Keratinocyte (primary cell): ENCODE measurements around the gene GALR1. TPM values are rescaled to one million over a fixed set of nuclear protein-coding genes. Genes with fewer than 3 reads are reported as not detected.

Experiments used
- DNase-seq: peaks from one replicate; pipeline ENCODE4 v3.0.0-alpha.2; 2011; ENCODE audit warnings: low read depth, missing footprints, low spot score
- FAIRE-seq: peaks from 2 replicates; lab custom pipeline; 2011; peaks lifted over from hg19 to GRCh38; lab: Jason Lieb, UNC
- H2AFZ ChIP-seq: 2 replicates; pipeline ENCODE4 v1.6.0; 2012; ENCODE audit warnings: low read length, control low read depth, inconsistent platforms; ENCODE audit not compliant: control insufficient read depth
- H3K27ac ChIP-seq: 2 replicates; pipeline ENCODE4 v1.5.1; 2011; ENCODE audit warnings: low read length; ENCODE audit not compliant: control insufficient read depth, insufficient read depth
- H3K27me3 ChIP-seq: 3 replicates; pipeline ENCODE4 v1.6.0; 2011; ENCODE audit warnings: low read length; ENCODE audit not compliant: control insufficient read depth, insufficient read depth; ENCODE audit errors: extremely low read depth
- H3K36me3 ChIP-seq, 2 experiments: 2 replicates in 1 of 2; 3 replicates in 1 of 2; pipeline ENCODE4 v1.5.1; 2011; ENCODE audit warnings: low read length in 2 of 2, mild to moderate bottlenecking in 1 of 2; ENCODE audit not compliant: control insufficient read depth in 2 of 2, insufficient read depth in 2 of 2; ENCODE audit errors: extremely low read depth in 1 of 2
- H3K4me1 ChIP-seq: 3 replicates; pipeline ENCODE4 v1.5.1; 2011; ENCODE audit warnings: low read length; ENCODE audit not compliant: control insufficient read depth, insufficient read depth; ENCODE audit errors: extremely low read depth
- H3K4me2 ChIP-seq: 3 replicates; pipeline ENCODE4 v1.6.0; 2011; ENCODE audit warnings: low read depth, low read length; ENCODE audit not compliant: control insufficient read depth, insufficient read depth; ENCODE audit errors: extremely low read depth
- H3K4me3 ChIP-seq, 3 experiments: fragments of 200-600 bp in 1 of 3; sonication (generic) in 1 of 3; 2 replicates in 2 of 3; 3 replicates in 1 of 3; pipeline ENCODE4 v1.5.1; 2011 to 2016; ENCODE audit warnings: low read length in 3 of 3, mild to moderate bottlenecking in 3 of 3, control low read depth in 2 of 3, inconsistent platforms in 1 of 3, low read depth in 1 of 3, mixed read lengths in 1 of 3, mixed run types in 1 of 3, moderate library complexity in 1 of 3; ENCODE audit not compliant: control insufficient read depth in 2 of 3, insufficient read depth in 2 of 3; ENCODE audit errors: extremely low read depth in 1 of 3
- H3K79me2 ChIP-seq: 2 replicates; pipeline ENCODE4 v1.6.0; 2012; ENCODE audit warnings: low read length; ENCODE audit not compliant: control insufficient read depth, insufficient read depth
- H3K9ac ChIP-seq: 3 replicates; pipeline ENCODE4 v1.6.0; 2011; ENCODE audit warnings: low read length; ENCODE audit not compliant: control insufficient read depth, insufficient read depth; ENCODE audit errors: extremely low read depth
- H3K9me1 ChIP-seq: 3 replicates; pipeline ENCODE4 v1.6.0; 2011; ENCODE audit warnings: low read length; ENCODE audit not compliant: control insufficient read depth, insufficient read depth; ENCODE audit errors: extremely low read depth
- H3K9me3 ChIP-seq: 2 replicates; pipeline ENCODE4 v1.5.1; 2012; ENCODE audit warnings: low read depth, low read length; ENCODE audit not compliant: control insufficient read depth
- H4K20me1 ChIP-seq: 3 replicates; pipeline ENCODE4 v1.6.0; 2011; ENCODE audit warnings: low read length; ENCODE audit not compliant: control insufficient read depth, insufficient read depth; ENCODE audit errors: extremely low read depth
- EZH2 ChIP-seq: IDR thresholded peaks from one replicate; pipeline ENCODE4 v1.6.1; 2012; ENCODE audit warnings: inconsistent platforms, mild to moderate bottlenecking, low read length, moderate library complexity
- dilution Hi-C: fragments of 300-500 bp; cut with MboI; formaldehyde crosslinking; loops from one replicate; pipeline ENCODE4 v1.7.0; 2020; ENCODE audit warnings: low sequenced_read_pairs; ENCODE audit not compliant: extremely low pct_ligation_motif_present
- polyA plus RNA-seq, 5 experiments: library from polyadenylated mRNA; depleted of rRNA in 3 of 5; stranded (reverse) in 3 of 5; stranded (forward) in 1 of 5; unstranded in 1 of 5; fragments of >200 nt; gene quantifications; 1 replicate in 1 of 5; 2 replicates in 3 of 5; 3 replicates in 1 of 5; pipeline versions ENCODE4 v1.2.1 to v1.2.3, GENCODE V29; 2011 to 2012; ENCODE audit warnings: missing spikeins in 2 of 5, low read depth in 1 of 5, low replicate concordance in 1 of 5
- TF ChIP-seq, protein P1 (sequence below), 3 experiments: IDR thresholded peaks in 1 of 3; conservative IDR thresholded peaks in 1 of 3; optimal IDR thresholded peaks in 1 of 3; 2 replicates in 2 of 3; 3 replicates in 1 of 3; pipeline versions ENCODE3 to v1.5.1; 2011; ENCODE audit warnings: low read length in 3 of 3, mild to moderate bottlenecking in 3 of 3, moderate library complexity in 2 of 3, control low read depth in 1 of 3, inconsistent platforms in 1 of 3; ENCODE audit not compliant: insufficient read depth in 2 of 3; ENCODE audit errors: extremely low read depth in 1 of 3

GALR1 gene
- polyA plus RNA-seq, 1 donor (not counting 4 experiments of a cell fraction or from before 2014, with no cell fraction given) = not detected

DNA sequence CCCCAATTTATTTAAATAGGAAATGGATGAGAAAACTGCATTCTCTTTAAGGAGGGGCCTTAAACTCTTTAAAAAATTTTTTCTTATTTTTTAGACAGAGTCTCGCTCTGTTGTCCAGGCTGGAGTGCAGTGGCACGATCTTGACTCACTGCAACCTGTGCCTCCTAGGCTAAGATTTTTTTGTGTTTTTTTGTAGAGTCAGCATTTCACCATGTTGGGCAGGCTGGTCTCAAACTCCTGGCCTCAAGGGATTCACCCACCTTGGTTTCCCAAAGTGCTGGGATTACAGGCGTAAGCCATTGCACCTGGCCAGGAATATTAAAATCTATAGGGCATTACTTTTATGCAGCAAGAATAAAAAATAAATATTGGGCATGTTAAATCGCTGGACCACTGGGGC lies 56.0 kb downstream of the GALR1 start:
- dilution Hi-C loops = no loop called here
- Histone ChIP-seq H3K36me3 (no peaks in the 10 kb centered on the region), H3K4me1 (no peaks in the 10 kb centered on the region), H3K27me3 (no peaks in the 10 kb centered on the region), H3K4me3 (no peak overlapping the region), H3K79me2 (no peaks in the 10 kb centered on the region), H3K9me1 (no peaks in the 10 kb centered on the region), H3K9ac (no peak overlapping the region), H4K20me1 (no peaks in the 10 kb centered on the region), H3K27ac (no peak overlapping the region), H3K4me2 (no peak overlapping the region), H2AFZ (no peak overlapping the region), H3K9me3 (no peaks in the 10 kb centered on the region)
- FAIRE-seq (no peak), DNase-seq (no peak)
- TF ChIP-seq, protein P1, sequence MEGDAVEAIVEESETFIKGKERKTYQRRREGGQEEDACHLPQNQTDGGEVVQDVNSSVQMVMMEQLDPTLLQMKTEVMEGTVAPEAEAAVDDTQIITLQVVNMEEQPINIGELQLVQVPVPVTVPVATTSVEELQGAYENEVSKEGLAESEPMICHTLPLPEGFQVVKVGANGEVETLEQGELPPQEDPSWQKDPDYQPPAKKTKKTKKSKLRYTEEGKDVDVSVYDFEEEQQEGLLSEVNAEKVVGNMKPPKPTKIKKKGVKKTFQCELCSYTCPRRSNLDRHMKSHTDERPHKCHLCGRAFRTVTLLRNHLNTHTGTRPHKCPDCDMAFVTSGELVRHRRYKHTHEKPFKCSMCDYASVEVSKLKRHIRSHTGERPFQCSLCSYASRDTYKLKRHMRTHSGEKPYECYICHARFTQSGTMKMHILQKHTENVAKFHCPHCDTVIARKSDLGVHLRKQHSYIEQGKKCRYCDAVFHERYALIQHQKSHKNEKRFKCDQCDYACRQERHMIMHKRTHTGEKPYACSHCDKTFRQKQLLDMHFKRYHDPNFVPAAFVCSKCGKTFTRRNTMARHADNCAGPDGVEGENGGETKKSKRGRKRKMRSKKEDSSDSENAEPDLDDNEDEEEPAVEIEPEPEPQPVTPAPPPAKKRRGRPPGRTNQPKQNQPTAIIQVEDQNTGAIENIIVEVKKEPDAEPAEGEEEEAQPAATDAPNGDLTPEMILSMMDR (optimal IDR thresholded peaks at IDR 0.05 in 1 of 3, IDR thresholded peaks at IDR 0.05 in 1 of 3, conservative IDR thresholded peaks at IDR 0.05 in 1 of 3; ENCODE audit: extremely low read depth in 1 of 3, insufficient read depth in 2 of 3, low read length in 3 of 3) = no peak
- TF ChIP-seq EZH2 = no peak

DNA sequence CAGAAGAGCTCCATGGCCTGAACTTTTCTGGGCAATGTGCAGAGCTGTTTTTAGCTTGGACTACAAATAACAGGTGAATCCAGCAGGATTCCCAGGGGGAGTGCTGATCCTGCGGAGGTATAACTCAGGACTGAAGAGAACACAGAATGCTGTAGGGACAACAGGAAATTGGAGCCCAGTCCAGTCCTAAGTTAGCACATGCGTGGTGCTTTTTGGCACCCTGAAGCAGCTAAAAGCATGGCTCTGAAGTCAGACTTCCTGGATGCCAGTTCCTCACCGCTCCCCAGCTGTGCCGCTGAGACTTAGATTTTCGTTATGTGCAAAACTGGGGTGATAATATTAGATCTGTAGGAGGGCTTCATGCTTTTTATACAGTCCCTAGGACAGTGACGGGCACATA lies 58.6 kb downstream of the GALR1 start:
- no peaks in the 10 kb centered on the region for H3K9me3 ChIP-seq
- no peaks in the 10 kb centered on the region for H3K9me1 ChIP-seq
- H3K9ac ChIP-seq = no peak overlapping the region
- no peaks in the 10 kb centered on the region for H4K20me1 ChIP-seq
- TF ChIP-seq EZH2 = no peak
- TF ChIP-seq, protein P1 (optimal IDR thresholded peaks at IDR 0.05 in 1 of 3, IDR thresholded peaks at IDR 0.05 in 1 of 3, conservative IDR thresholded peaks at IDR 0.05 in 1 of 3; ENCODE audit: extremely low read depth in 1 of 3, insufficient read depth in 2 of 3, low read length in 3 of 3) = no peak
- H3K4me1 ChIP-seq = no peaks in the 10 kb centered on the region
- H2AFZ ChIP-seq = no peak overlapping the region
- FAIRE-seq = no peak
- H3K4me2 ChIP-seq = no peak overlapping the region
- no peaks in the 10 kb centered on the region for H3K79me2 ChIP-seq
- H3K27me3 ChIP-seq = no peaks in the 10 kb centered on the region
- no peaks in the 10 kb centered on the region for H3K36me3 ChIP-seq
- no peak overlapping the region for H3K27ac ChIP-seq
- DNase-seq = no peak
- dilution Hi-C loops = no loop called here
- no peak overlapping the region for H3K4me3 ChIP-seq
